Mesenchymal stem cell (in vitro differentiated cells and primary cell): Measurements from ENCODE around the gene TAS1R1.

Source experiments
- DNase-seq: peaks from one replicate; pipeline ENCODE4 v3.0.0-alpha.2; 2013
- H2AFZ ChIP-seq: one replicate; pipeline ENCODE4 v1.6.1; 2013; ENCODE audit warnings: low read depth, mild to moderate bottlenecking, control low read depth, inconsistent platforms, low read length, moderate library complexity
- H2AK5ac ChIP-seq: 2 replicates; pipeline ENCODE4 v1.6.1; 2013; ENCODE audit warnings: low read length, moderate library complexity, mild to moderate bottlenecking, inconsistent platforms; ENCODE audit not compliant: severe bottlenecking
- H2BK120ac ChIP-seq: one replicate; pipeline ENCODE4 v1.6.1; 2013; ENCODE audit warnings: low read depth, mild to moderate bottlenecking, inconsistent platforms, low read length, moderate library complexity
- H2BK12ac ChIP-seq, 2 experiments: one replicate each; pipeline ENCODE4 v1.6.1; 2013; ENCODE audit warnings: inconsistent platforms in 2 of 2, low read length in 2 of 2, mild to moderate bottlenecking in 2 of 2, moderate library complexity in 2 of 2, control low read depth in 1 of 2
- H2BK15ac ChIP-seq: one replicate; pipeline ENCODE4 v1.6.1; 2013; ENCODE audit warnings: mild to moderate bottlenecking, low read depth, inconsistent platforms; ENCODE audit not compliant: poor library complexity, severe bottlenecking
- H2BK5ac ChIP-seq: 2 replicates; pipeline ENCODE4 v1.6.1; 2013; ENCODE audit warnings: low read depth, mild to moderate bottlenecking, low read length, control low read depth, inconsistent platforms; ENCODE audit not compliant: poor library complexity, severe bottlenecking
- H3K14ac ChIP-seq, 2 experiments: one replicate each; pipeline ENCODE4 v1.6.1; 2013; ENCODE audit warnings: inconsistent platforms in 2 of 2, low read length in 2 of 2, control low read depth in 1 of 2, mild to moderate bottlenecking in 1 of 2, moderate library complexity in 1 of 2
- H3K18ac ChIP-seq, 2 experiments: one replicate each; pipeline ENCODE4 v1.6.1; 2013; ENCODE audit warnings: inconsistent platforms in 2 of 2, low read length in 2 of 2, control low read depth in 1 of 2, low read depth in 1 of 2, mild to moderate bottlenecking in 1 of 2
- H3K23ac ChIP-seq, 2 experiments: one replicate each; pipeline ENCODE4 v1.6.1; 2013; ENCODE audit warnings: inconsistent platforms in 2 of 2, low read length in 2 of 2, mild to moderate bottlenecking in 2 of 2, moderate library complexity in 2 of 2, control low read depth in 1 of 2
- H3K27ac ChIP-seq: 2 replicates; pipeline ENCODE4 v1.5.1; 2013; ENCODE audit warnings: mild to moderate bottlenecking, moderate library complexity, low read length, control low read depth, inconsistent platforms; ENCODE audit not compliant: poor library complexity, severe bottlenecking
- H3K27me3 ChIP-seq, 2 experiments: 2 replicates each; pipeline versions ENCODE4 v1.6.1 to v1.7.0; 2013; ENCODE audit warnings: low read length in 2 of 2, mild to moderate bottlenecking in 2 of 2, moderate library complexity in 2 of 2, control low read depth in 1 of 2, inconsistent platforms in 1 of 2; ENCODE audit not compliant: control insufficient read depth in 1 of 2, insufficient read depth in 1 of 2
- H3K36me3 ChIP-seq, 2 experiments: 2 replicates each; pipeline versions ENCODE4 v1.6.1 to v1.7.0; 2013; ENCODE audit warnings: low read length in 2 of 2, control low read depth in 1 of 2, inconsistent platforms in 1 of 2, low read depth in 1 of 2, mild to moderate bottlenecking in 1 of 2; ENCODE audit not compliant: insufficient read depth in 2 of 2, control insufficient read depth in 1 of 2
- H3K4ac ChIP-seq, 2 experiments: one replicate each; pipeline ENCODE4 v1.6.1; 2013; ENCODE audit warnings: inconsistent platforms in 2 of 2, low read length in 2 of 2, mild to moderate bottlenecking in 2 of 2, moderate library complexity in 2 of 2, control low read depth in 1 of 2, low read depth in 1 of 2
- H3K4me1 ChIP-seq: 2 replicates; pipeline ENCODE4 v1.6.1; 2013; ENCODE audit warnings: low read depth, low read length, control low read depth; ENCODE audit not compliant: control insufficient read depth, insufficient read depth
- H3K4me2 ChIP-seq: 2 replicates; pipeline ENCODE4 v1.6.1; 2013; ENCODE audit warnings: low read length, mild to moderate bottlenecking, inconsistent platforms; ENCODE audit not compliant: poor library complexity, severe bottlenecking
- H3K4me3 ChIP-seq, 2 experiments: 2 replicates each; pipeline versions ENCODE4 v1.5.1 to v1.7.0; 2013; ENCODE audit warnings: low read length in 2 of 2, mild to moderate bottlenecking in 2 of 2, control low read depth in 1 of 2, low read depth in 1 of 2; ENCODE audit not compliant: insufficient read depth in 1 of 2
- H3K79me1 ChIP-seq: replicated peaks from 2 replicates; pipeline ENCODE4 v1.6.1; 2013; ENCODE audit warnings: mild to moderate bottlenecking, control low read depth, low read length, inconsistent platforms; ENCODE audit not compliant: poor library complexity, severe bottlenecking
- H3K9ac ChIP-seq: 2 replicates; pipeline ENCODE4 v1.7.0; 2013; ENCODE audit warnings: mild to moderate bottlenecking, low read length, moderate library complexity
- H3K9me3 ChIP-seq: 2 replicates; pipeline ENCODE4 v1.7.0; 2013; ENCODE audit warnings: mild to moderate bottlenecking, low read length; ENCODE audit not compliant: control insufficient read depth
- H4K8ac ChIP-seq: one replicate; pipeline ENCODE4 v1.6.1; 2013; ENCODE audit warnings: inconsistent platforms, mild to moderate bottlenecking, low read length, moderate library complexity
- H4K91ac ChIP-seq: one replicate; pipeline ENCODE4 v1.6.1; 2013; ENCODE audit warnings: mild to moderate bottlenecking, low read length, inconsistent platforms
- WGBS: methylation state at CpG from one replicate; pipeline ENCODE4 v1.1.7; 2013; ENCODE audit warnings: mixed read lengths; 5-methylcytosine and 5-hydroxymethylcytosine counted together

The TAS1R1 gene

GRCh38 chr1:6507037-6507428, 48.1 kb upstream of the TAS1R1 start:
- Histone ChIP-seq H2AFZ (no peak overlapping the region), H2BK12ac (no peak overlapping the region), H3K36me3 (no peaks in the 10 kb centered on the region), H3K9ac (no peak overlapping the region), H3K9me3 (no peaks in the 10 kb centered on the region), H2BK120ac (no peak overlapping the region), H3K18ac (no peak overlapping the region), H3K14ac (no peak overlapping the region), H3K27ac (no peak overlapping the region), H3K4ac (no peak overlapping the region), H3K4me2 (no peak overlapping the region), H3K23ac (no peak overlapping the region), H3K4me1 (peaks cover 5% of the 10 kb centered on the region), H4K8ac (no peak overlapping the region), H3K79me1 (no peaks in the 10 kb centered on the region), H2BK15ac (no peak overlapping the region), H2BK5ac (no peak overlapping the region), H4K91ac (no peak overlapping the region), H3K4me3 (no peak overlapping the region), H3K27me3 (peaks cover 0 to 30% of the 10 kb centered on the region in 2 experiments), H2AK5ac (no peak overlapping the region)
- WGBS = 69% methylated on average over 7 of the region's 7 CpGs
- DNase-seq = no peak

GRCh38 chr1:6507461-6507911, 47.6 kb upstream of the TAS1R1 start:
- H3K4ac ChIP-seq = no peak overlapping the region
- no peak overlapping the region for H3K27ac ChIP-seq
- no peak overlapping the region for H2BK15ac ChIP-seq
- H3K9me3 ChIP-seq = no peaks in the 10 kb centered on the region
- H3K79me1 ChIP-seq = no peaks in the 10 kb centered on the region
- no peak overlapping the region for H2BK120ac ChIP-seq
- no peak overlapping the region for H3K18ac ChIP-seq
- H3K4me3 ChIP-seq = no peak overlapping the region
- H4K8ac ChIP-seq = no peak overlapping the region
- peaks cover 0 to 30% of the 10 kb centered on the region in 2 experiments for H3K27me3 ChIP-seq
- no peaks in the 10 kb centered on the region for H3K36me3 ChIP-seq
- H2BK12ac ChIP-seq = no peak overlapping the region
- H3K23ac ChIP-seq = no peak overlapping the region
- no peak overlapping the region for H2AFZ ChIP-seq
- H2AK5ac ChIP-seq = no peak overlapping the region
- no peak overlapping the region for H4K91ac ChIP-seq
- no peak overlapping the region for H3K9ac ChIP-seq
- no peak overlapping the region for H3K4me2 ChIP-seq
- peaks cover 5% of the 10 kb centered on the region for H3K4me1 ChIP-seq
- no peak overlapping the region for H2BK5ac ChIP-seq
- 83% methylated on average over 12 of the region's 12 CpGs for WGBS
- H3K14ac ChIP-seq = no peak overlapping the region
- DNase-seq = no peak

DNA sequence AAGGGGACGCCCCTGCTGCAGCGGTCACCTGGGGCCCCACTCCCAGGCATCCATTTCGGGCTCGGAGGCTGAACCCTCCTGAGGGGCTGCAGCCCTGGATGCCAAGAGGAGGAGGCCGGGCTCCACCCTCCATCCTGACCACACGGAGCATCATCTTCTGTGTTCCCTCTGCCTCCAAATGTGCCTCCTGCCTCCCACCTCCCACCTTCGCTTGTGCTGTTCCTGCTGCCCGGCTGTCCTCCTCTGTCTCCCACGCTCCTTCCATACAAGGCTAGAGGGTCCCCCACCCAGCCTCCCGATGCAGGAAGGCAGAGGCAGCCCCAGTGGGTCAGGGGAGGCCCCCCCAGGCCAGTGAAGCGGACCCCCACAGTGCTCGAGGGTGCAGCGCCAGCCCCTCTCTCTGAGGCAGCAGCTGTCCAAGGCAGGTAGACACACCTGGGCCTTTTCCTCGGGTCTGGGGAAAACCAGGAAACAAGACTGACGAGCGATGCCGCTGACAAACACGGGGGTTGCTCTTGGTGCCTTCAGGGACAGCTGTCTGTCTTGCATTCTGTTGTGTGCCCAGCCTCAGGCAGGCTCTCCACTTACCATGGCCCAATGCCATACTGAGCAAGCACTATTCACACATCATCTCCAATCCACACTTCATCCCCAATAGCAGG, 46.8 kb upstream of the TAS1R1 start:
- WGBS = 84% methylated on average over 18 of the region's 18 CpGs
- Histone ChIP-seq H4K8ac (no peak overlapping the region), H3K27me3 (peaks cover 0 to 30% of the 10 kb centered on the region in 2 experiments), H3K27ac (no peak overlapping the region), H3K4me2 (no peak overlapping the region), H3K36me3 (no peaks in the 10 kb centered on the region), H3K9me3 (no peaks in the 10 kb centered on the region), H3K4me1 (peaks cover 8% of the 10 kb centered on the region), H3K4me3 (no peak overlapping the region), H3K23ac (no peak overlapping the region), H3K14ac (no peak overlapping the region), H2BK12ac (no peak overlapping the region), H3K9ac (no peak overlapping the region), H2AFZ (no peak overlapping the region), H2AK5ac (no peak overlapping the region), H3K4ac (no peak overlapping the region), H2BK5ac (no peak overlapping the region), H2BK120ac (no peak overlapping the region), H4K91ac (no peak overlapping the region), H2BK15ac (no peak overlapping the region), H3K79me1 (no peaks in the 10 kb centered on the region), H3K18ac (no peak overlapping the region)
- DNase-seq = no peak

GRCh38 chr1:6508816-6509189, 46.3 kb upstream of the TAS1R1 start:
- H4K8ac ChIP-seq = no peak overlapping the region
- no peak overlapping the region for H3K18ac ChIP-seq
- H3K4me3 ChIP-seq = no peak overlapping the region
- H3K27ac ChIP-seq = no peak overlapping the region
- H3K79me1 ChIP-seq = no peaks in the 10 kb centered on the region
- H3K4me2 ChIP-seq = no peak overlapping the region
- no peaks in the 10 kb centered on the region for H3K9me3 ChIP-seq
- H2BK5ac ChIP-seq = no peak overlapping the region
- no peak overlapping the region for H3K9ac ChIP-seq
- H3K4me1 ChIP-seq = peaks cover 8% of the 10 kb centered on the region
- no peak overlapping the region for H2BK15ac ChIP-seq
- H3K36me3 ChIP-seq = no peaks in the 10 kb centered on the region
- peaks cover 0 to 30% of the 10 kb centered on the region in 2 experiments for H3K27me3 ChIP-seq
- no peak overlapping the region for H2AK5ac ChIP-seq
- no peak overlapping the region for H2BK12ac ChIP-seq
- no peak overlapping the region for H3K4ac ChIP-seq
- 92% methylated on average over 11 of the region's 11 CpGs for WGBS
- DNase-seq = no peak
- no peak overlapping the region for H3K23ac ChIP-seq
- no peak overlapping the region for H3K14ac ChIP-seq
- no peak overlapping the region for H2BK120ac ChIP-seq
- H4K91ac ChIP-seq = no peak overlapping the region
- H2AFZ ChIP-seq = no peak overlapping the region
